ENCODE data around the gene CD164L2.

CD164L2 gene

DNA sequence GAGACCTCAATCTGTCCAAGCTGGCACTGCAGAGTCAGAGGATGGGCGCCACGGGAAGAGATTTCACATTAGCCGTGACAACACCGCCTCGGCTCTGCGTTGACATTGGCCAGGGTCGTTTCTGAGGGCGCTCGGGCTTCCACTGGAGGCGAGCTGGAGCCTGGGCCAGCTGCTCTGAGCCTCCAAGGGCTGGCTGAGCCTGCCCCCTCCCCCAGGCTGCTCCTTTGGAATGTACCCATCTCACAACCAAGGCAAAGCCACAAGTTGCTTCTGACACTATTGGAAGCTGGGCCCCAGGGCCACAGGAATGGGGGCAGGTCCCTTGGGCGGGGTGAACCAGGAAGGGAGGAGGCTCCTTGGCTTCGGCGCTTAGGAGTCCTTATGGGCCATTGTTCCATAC is 21.9 kb upstream of the CD164L2 start:
- no peak for DNase-seq (ENCODE audit: low spot score)

DNA sequence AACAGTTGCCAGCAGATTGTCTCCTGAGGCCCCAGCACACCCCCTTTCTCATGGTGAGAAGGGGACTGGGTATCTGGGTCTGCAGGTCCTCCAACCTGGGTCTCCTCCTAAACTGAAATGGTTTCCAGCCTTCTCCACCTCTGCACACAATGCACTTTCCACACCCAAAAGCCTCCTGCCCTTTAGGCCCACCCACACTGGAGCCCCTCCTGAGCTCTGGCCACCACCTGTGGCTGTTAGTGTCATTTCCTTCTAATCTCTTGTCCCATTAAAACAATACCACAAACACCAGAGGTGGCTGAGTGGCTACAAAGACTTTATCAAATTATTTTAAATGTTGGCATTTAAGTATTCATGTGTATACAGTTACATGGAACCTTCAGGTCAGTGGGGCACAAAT is 20.8 kb upstream of the CD164L2 start:
- DNase-seq (ENCODE audit: low spot score): no peak

GRCh38 chr1:27403065-27403726 is 20.1 kb upstream of the CD164L2 start:
- no peak for DNase-seq (ENCODE audit: low spot score)

DNA sequence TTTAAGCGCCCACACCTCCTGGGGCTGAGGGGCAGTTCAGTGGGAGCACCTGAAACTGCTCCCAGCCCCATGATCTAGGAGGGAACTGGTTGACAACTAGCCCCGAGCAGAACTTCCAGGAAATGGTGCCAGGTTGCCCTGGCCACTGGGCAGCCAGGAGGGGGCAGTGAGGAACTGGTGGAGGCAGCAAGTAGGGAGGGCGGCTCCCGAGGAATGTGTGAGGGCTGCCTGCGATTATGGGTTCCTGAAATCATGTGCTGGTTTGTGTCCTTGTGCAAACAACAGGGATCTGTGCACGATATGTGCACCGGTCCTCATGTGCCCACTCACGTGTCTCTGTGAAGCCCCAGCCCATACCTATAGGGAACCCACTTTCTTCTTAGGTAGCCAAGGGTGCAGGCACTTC is 19.2 kb upstream of the CD164L2 start:
- DNase-seq (ENCODE audit: low spot score): peak; percentile 69

DNA sequence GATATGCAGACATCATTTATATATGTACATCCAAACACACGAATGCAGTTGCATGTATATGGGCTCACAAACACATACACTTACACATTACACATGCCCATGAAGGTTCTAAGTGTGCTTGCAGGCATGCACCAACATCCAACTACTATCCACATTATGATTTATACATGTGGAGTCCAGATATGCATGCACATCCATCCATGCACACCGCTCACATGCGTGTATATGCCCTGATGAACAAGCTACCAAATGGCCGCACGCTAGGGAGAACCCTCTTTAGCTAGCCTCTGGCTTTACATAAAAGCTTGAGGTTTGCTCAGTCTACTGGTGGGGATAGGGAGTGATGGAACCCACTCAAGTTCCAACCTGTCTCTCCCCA is 17.8 kb upstream of the CD164L2 start:
- no peak for DNase-seq (ENCODE audit: low spot score)

DNA sequence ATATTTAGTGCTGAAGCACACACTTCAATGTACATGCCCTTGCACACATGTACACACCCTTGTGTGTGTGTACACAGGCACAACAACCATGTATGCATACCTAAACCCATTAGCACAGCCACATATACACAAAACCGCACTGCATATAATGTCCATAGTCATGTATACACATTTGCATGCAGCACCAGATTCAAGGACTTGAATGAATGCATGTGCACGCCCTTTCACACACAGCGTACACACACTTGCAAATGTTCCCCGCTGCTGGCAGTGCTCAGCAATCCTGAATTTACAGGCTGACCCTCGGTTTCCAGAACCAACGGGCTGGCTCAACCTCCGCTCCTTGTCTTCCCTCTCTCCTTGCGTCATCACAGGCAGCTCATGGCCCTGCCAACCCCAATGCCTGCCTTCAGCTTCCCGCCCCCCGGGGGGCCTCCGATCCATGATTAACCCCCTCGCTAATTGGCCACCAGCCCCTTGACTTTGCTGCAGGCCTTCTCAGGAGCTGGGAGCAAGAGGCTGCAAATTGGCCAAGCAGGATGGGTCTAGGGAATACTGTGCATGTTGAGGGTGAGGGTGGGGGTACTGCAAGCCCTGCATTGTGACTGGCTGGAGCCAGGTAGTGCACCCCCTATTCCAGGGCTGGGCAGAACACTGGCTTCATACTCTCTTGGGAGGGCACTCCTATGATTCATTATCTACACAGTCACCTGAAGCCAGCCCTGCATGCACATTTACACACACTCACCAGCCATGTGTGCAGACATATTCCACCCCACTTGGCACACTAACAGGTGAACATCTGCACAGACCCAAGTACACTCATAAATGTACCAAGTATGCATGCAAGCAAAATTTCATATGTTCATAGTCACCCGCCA is 17.2 kb upstream of the CD164L2 start:
- DNase-seq (ENCODE audit: low spot score): no peak

DNA sequence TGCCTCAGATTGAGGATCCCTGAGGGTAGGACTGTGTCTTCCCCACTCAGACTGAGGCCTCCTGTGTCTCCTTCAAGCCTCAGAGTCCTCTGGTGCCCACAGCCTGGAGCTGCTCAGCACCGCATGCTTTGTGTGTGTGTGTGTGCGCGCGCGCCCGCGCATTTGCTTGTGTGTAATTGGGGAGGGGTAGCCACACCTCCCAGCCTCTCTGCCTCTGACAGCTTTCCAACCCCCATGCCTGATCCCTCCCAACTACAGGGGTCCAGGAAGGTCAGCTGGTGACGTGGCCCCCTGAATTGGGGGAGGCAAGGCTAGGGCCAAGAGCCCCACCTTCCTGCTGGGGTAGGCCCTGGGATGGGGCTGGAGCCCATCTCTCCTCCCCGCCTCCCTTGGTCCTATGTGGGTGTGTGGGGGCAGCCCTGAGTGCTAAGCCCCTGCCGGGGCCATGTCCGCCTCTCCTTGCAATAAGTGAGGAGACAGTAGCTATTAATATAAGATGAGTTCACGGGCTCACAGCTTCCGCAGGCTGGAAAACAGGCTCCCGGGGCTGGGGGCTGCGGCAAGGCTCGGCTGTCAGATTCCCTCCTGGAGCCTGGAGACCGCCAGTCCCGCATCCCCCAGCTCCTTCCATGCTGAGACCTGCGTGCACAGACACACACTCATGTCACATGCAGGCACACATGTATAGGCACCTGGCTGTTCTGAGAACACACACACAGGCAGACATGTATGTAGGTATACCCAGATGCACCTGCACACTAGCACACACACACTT is 16.3 kb upstream of the CD164L2 start:
- DNase-seq (ENCODE audit: low spot score): no peak

DNA sequence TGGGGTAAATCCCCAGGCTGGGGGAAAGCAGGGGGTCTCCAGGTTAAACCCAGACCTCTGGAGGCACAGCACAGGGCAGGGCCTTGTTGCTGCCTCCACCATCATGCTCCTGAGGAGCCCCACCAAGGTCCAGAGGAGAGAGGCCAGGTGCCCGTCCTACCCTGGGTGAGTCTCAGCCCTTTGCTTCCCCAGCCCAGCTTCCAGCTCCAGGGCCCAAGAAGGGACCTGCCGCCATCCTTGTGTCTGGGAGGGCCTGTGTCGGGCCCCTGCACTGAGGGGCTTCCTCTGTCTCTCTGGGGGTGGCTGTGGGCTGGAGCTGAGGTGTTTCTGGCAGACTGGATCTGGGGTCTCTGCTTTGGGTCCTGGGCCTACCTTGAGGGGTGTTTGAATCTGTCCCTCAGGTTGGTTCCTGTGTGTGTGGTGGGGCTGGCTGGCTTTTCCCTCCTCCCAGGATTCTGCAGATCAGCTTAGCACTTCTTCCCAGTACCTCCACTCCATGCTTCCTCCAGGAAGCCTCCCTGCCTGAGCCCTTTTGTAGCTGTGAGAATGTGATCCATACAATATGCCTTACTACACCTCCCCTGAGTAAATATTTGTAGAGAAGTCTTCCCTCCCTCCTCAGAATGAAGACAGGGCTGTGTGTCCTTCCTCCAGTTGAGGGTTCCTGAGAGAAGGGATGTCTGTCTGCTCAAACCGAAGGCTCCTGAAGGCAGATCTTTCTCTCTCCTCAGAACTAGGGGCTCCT is 15.4 kb upstream of the CD164L2 start:
- DNase-seq (ENCODE audit: low spot score): no peak

GRCh38 chr1:27397749-27398148 is 14.6 kb upstream of the CD164L2 start:
- DNase-seq (ENCODE audit: low spot score): no peak

DNA sequence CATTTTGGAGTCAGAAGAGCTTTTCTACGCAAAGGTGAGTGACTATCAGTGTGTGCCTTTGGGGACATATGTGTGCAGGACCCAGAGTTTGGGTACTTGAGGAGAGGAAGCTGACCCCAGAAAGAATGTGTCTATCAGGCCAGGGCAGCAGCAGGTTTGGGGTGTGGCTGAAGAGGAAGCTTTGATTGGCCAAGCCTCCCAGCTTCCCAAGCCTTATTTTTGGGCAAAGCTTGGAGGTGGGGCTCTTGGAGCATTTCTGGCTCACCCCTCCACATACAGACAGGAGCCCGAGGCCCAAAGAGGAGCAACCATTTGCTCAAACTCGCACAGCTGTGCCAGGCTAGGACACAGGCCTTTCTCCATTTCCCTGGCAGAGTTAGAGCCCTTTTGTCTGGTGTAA is 14.0 kb upstream of the CD164L2 start:
- DNase-seq (ENCODE audit: low spot score): no peak

GRCh38 chr1:27395441-27396195 is 12.5 kb upstream of the CD164L2 start:
- DNase-seq (ENCODE audit: low spot score): peak; percentile 54

DNA sequence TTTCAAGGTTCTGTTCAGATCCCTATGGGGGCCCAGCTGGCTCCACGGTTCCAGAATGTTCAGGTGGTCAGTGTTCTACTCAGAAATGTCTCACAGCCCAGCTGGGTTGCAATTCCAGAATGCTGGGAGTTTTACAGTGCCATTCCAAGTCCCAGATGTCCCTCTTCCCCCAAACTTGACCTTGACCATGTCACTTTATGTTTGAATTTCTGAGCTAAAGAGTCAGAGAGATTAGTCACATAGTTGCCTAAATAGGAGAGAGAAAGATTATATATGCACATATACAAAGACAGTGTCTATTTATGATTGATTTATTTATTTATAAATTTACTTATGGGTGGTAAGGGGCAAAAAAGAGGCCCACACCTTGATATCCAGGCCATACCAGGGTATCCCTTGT is 11.8 kb upstream of the CD164L2 start:
- DNase-seq (ENCODE audit: low spot score): no peak

- DNase-seq (ENCODE audit: low spot score): no peak
These were observed 11.1 kb upstream of the CD164L2 start for GRCh38 chr1:27394282-27394658.

- DNase-seq (ENCODE audit: low spot score): no peak
These were observed 10.6 kb upstream of the CD164L2 start for GRCh38 chr1:27393641-27394281.

DNA sequence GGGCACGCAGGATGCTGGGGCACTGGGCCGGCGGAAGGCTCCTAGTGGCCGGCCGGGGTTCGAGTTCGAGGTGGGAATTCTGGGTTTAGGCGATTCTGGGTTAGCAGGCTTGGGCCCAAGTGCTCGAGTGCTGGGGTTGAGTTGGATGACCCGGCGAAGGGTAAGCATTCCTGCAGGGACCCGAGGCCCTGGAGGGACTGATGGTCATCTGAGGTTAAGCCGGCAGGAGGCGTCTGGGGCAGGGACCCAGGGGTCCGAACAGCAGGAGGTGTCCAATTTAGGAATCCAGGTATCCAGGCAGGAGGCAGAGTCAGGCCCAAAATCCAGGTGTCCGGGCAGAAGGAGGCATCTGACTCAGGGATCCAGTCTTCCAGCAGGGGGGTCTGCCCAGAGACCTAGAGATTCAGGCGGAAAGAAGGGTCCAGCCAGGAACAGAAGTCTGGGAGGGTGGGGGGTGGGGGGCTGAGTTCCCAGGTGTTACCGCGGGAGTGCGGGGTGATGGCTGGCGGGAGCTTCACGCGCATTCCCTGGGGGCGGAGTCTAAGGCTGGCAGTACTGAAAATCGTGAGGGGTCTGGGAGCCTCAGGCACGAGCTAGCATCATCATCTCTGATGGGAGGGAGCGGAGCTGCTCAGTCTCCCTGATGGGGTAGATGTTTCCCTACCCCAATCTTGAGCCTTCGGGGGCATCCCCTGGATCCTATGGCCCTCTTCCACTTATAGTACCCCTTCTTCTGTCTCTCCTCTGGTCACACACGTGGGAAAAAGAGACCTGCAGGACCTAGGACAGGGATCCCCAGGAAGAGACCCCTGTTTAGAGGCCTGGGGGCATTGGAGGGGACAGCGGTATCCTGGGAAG is 9.9 kb upstream of the CD164L2 start:
- no peak for DNase-seq (ENCODE audit: low spot score)

DNA sequence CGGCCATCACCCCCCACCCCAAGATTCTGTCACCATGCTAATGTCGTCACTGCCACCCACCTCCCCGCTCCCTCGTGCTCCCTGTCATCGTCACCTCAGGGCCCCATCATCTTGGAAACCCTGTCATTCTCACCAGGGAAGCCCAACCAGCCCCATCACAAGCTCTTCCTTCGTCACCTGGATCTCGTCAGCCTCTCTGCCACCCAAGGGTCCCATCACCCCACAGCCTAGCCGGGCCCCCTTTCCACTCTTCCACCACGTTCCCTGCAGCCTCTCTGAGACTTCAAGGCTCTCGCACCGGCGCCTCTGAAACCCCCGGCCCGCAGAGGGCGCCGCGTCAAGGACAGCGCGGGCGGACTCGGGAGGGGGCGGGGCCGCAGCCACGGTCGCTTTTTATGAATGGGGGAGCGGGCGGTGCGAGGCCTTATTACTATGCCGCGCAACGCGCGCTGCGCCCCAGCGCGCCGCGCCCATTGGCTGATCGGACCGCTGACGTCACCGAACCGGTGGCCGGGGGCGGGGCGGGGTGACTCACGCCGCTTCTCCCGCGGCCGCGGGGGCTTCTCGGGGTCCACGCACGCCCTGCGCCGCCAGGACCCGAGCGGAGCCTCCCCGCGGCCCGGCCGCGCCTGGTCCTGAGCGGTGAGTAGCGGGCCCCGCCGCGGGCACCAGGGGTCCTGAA is 9.1 kb upstream of the CD164L2 start, which contains the start of gene GPR3:
GPR3 (plus strand) TSS at position 527 of the 682 bp plus-strand sequence. CDS start 1,177 bp downstream, outside the sequence.
- DNase-seq (ENCODE audit: low spot score): peak; percentile 74

DNA sequence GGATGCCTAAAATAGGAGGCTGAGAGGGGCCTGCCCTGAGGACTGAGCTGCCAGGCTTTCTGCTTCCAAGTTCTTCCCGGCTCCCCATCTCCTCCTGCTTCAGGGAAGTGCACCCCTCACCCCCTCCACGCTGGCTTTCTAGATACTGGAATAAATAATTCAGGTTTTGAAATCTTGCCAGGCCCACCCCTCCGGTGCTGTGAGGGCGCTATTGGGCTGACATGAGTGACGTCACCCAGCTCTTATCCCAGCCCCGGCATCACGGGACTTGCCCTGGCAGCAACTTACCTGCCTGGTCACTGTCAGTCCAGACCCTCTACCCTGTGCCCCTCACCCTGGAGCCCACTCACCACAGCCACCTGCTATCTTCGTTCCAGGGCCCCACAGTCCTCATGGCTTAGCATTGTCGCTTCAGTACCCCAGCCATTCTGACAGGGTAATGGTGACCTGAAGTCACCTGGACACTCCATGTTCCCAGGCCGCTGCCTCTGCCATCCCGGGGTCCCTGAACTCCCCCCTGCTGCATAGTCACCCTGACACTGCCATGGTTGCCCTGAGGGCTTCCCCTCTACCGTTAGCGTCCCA is 8.5 kb upstream of the CD164L2 start:
- DNase-seq (ENCODE audit: low spot score): peak; percentile 44

DNA sequence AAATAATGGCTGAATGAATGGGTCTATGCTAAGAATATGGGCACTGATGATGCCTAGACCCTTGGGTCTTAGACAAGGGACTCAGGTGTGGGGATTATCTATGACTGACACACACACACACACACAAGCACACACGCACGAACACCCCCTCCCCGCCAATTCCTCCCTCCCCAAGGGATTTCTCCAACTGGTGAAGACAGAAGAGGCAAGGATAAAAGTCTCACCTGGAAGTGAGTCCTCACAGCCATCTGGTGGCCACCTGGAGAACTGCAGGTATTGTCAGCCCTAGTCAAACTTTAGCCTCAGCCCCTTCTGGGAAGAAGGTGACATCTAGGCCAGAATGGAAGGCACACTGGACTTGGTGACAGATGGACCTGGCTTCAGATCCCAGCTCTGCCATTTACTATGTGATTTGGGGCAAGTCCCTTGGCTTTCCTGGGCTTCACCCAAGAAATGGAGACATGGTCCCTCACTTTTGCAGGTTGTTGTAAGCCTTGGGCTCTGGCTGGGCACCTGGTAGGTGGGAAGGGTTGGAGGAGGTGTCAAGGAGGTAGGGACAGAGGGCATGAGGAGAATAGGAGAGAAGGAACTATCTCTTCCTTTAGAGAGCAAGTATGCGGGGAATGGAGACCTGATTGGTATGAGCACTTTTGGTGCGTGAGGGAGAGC is 5.3 kb upstream of the CD164L2 start:
- no peak for DNase-seq (ENCODE audit: low spot score)

Measured in globus pallidus (tissue), 1 donor.